SK-N-SH (cell line): ENCODE results near the gene HAAO. TPM values are rescaled to one million over a fixed set of nuclear protein-coding genes. Genes with fewer than 3 reads are reported as not detected.
A peak's percentile ranks its signal among the peaks of the same experiment; 100 is the strongest.

ENCODE experiments used
- ELF1 ChIP-seq: IDR thresholded peaks from 2 replicates; pipeline ENCODE4 v1.4.0; 2012
- EP300 ChIP-seq, 2 experiments: IDR thresholded peaks; 2 replicates each; pipeline versions ENCODE4 v1.4.0 to v1.6.1; 2012; ENCODE audit warnings: borderline replicate concordance in 1 of 2, low read depth in 1 of 2, low read length in 1 of 2
- EZH2phosphoT487 ChIP-seq: fragments of 200-600 bp; sonication (generic); IDR thresholded peaks from 2 replicates; pipeline ENCODE4 v1.6.1; 2017; ENCODE audit warnings: low read depth, mixed run types, mild to moderate bottlenecking, antibody characterized with exemption, moderate library complexity, borderline replicate concordance
- FOSL2 ChIP-seq: IDR thresholded peaks from 2 replicates; pipeline ENCODE4 v1.4.0; 2012; ENCODE audit warnings: low read depth, mild to moderate bottlenecking, moderate library complexity, borderline replicate concordance
- FOXJ3 ChIP-seq: sonication (generic); formaldehyde crosslinking; IDR thresholded peaks from 2 replicates; pipeline ENCODE4 v1.5.1; 2020; ENCODE audit warnings: mild to moderate bottlenecking, missing genetic modification reagents
- GABPA ChIP-seq: IDR thresholded peaks from 2 replicates; pipeline ENCODE4 v1.4.0; 2012; ENCODE audit warnings: low read depth, mild to moderate bottlenecking
- MEF2A ChIP-seq: IDR thresholded peaks from 2 replicates; pipeline ENCODE4 v1.4.0; 2012; ENCODE audit warnings: low read depth, borderline replicate concordance
- MXI1 ChIP-seq: IDR thresholded peaks from 2 replicates; pipeline ENCODE4 v1.6.1; 2012; ENCODE audit warnings: mild to moderate bottlenecking, low read depth, low read length, improper control_type of control experiment
- NFIC ChIP-seq: IDR thresholded peaks from 2 replicates; pipeline ENCODE4 v1.4.0; 2012; ENCODE audit warnings: borderline replicate concordance
- NRF1 ChIP-seq: IDR thresholded peaks from 2 replicates; pipeline ENCODE4 v1.6.1; 2012; ENCODE audit warnings: low read depth, mild to moderate bottlenecking, low read length
- PBX3 ChIP-seq: IDR thresholded peaks from 2 replicates; pipeline ENCODE4; 2012
- RAD21 ChIP-seq: IDR thresholded peaks from 2 replicates; pipeline ENCODE4 v1.6.1; 2012; ENCODE audit warnings: mild to moderate bottlenecking, low read length
- RCOR1 ChIP-seq: fragments of 150-350 bp; IDR thresholded peaks from 2 replicates; pipeline ENCODE4 v1.6.1; 2017; ENCODE audit warnings: antibody characterized with exemption, low read length
- RXRA ChIP-seq: IDR thresholded peaks from 2 replicates; pipeline ENCODE4 v1.4.0; 2012; ENCODE audit warnings: low read depth, mild to moderate bottlenecking, borderline replicate concordance
- SIN3A ChIP-seq: IDR thresholded peaks from 2 replicates; pipeline ENCODE4 v1.6.1; 2012; ENCODE audit warnings: low read depth, mild to moderate bottlenecking, low read length, moderate library complexity, borderline replicate concordance
- TCF12 ChIP-seq: IDR thresholded peaks from 2 replicates; pipeline ENCODE4 v1.4.0; 2012
- USF2 ChIP-seq: fragments of 150-350 bp; IDR thresholded peaks from 2 replicates; pipeline ENCODE4 v1.6.1; 2017; ENCODE audit warnings: antibody characterized with exemption, low read length, low read depth, borderline replicate concordance
- polyA plus RNA-seq, 3 experiments: library from polyadenylated mRNA; depleted of rRNA; stranded (reverse); fragments of >200 nt; gene quantifications; 2 replicates each; pipeline ENCODE4 v1.2.3, GENCODE V29; 2012
- TF ChIP-seq, protein P1 (sequence below): fragments of 150-350 bp; IDR thresholded peaks from 2 replicates; pipeline ENCODE4 v1.6.1; 2016; ENCODE audit warnings: mild to moderate bottlenecking, low read depth, low read length
- TF ChIP-seq, protein P2 (sequence below): IDR thresholded peaks from 2 replicates; pipeline ENCODE4 v1.6.1; 2012; ENCODE audit warnings: mild to moderate bottlenecking, low read depth, low read length, moderate library complexity
- TF ChIP-seq, protein P3 (sequence below): IDR thresholded peaks from 2 replicates; pipeline ENCODE4 v1.4.0; 2012; ENCODE audit warnings: low read depth

HAAO gene
- polyA plus RNA-seq, 1 of the 3 experiments (the other 2 are of a cell fraction): not detected

- TF ChIP-seq MEF2A (no peak), RCOR1 (0 out of 2 replicates have a peak, but pooled peaks have one; percentile 26), NFIC (no peak), USF2 (no peak), MXI1 (peak; percentile 59; the same call in 1 of the 2 replicates), SIN3A (no peak), GABPA (no peak), EZH2phosphoT487 (no peak), NRF1 (no peak), FOXJ3 (CRISPR knock-in tag) (no peak), FOSL2 (no peak), EP300 (IDR thresholded peaks at IDR 0.05; ENCODE audit: borderline replicate concordance in 1 of 2, low read depth in 1 of 2, low read length in 1 of 2) (no peak), RXRA (no peak), PBX3 (no peak), TCF12 (no peak), ELF1 (no peak), RAD21 (peak; percentile 96)
- TF ChIP-seq, protein P1, sequence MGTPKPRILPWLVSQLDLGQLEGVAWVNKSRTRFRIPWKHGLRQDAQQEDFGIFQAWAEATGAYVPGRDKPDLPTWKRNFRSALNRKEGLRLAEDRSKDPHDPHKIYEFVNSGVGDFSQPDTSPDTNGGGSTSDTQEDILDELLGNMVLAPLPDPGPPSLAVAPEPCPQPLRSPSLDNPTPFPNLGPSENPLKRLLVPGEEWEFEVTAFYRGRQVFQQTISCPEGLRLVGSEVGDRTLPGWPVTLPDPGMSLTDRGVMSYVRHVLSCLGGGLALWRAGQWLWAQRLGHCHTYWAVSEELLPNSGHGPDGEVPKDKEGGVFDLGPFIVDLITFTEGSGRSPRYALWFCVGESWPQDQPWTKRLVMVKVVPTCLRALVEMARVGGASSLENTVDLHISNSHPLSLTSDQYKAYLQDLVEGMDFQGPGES: no peak
- TF ChIP-seq, protein P2, sequence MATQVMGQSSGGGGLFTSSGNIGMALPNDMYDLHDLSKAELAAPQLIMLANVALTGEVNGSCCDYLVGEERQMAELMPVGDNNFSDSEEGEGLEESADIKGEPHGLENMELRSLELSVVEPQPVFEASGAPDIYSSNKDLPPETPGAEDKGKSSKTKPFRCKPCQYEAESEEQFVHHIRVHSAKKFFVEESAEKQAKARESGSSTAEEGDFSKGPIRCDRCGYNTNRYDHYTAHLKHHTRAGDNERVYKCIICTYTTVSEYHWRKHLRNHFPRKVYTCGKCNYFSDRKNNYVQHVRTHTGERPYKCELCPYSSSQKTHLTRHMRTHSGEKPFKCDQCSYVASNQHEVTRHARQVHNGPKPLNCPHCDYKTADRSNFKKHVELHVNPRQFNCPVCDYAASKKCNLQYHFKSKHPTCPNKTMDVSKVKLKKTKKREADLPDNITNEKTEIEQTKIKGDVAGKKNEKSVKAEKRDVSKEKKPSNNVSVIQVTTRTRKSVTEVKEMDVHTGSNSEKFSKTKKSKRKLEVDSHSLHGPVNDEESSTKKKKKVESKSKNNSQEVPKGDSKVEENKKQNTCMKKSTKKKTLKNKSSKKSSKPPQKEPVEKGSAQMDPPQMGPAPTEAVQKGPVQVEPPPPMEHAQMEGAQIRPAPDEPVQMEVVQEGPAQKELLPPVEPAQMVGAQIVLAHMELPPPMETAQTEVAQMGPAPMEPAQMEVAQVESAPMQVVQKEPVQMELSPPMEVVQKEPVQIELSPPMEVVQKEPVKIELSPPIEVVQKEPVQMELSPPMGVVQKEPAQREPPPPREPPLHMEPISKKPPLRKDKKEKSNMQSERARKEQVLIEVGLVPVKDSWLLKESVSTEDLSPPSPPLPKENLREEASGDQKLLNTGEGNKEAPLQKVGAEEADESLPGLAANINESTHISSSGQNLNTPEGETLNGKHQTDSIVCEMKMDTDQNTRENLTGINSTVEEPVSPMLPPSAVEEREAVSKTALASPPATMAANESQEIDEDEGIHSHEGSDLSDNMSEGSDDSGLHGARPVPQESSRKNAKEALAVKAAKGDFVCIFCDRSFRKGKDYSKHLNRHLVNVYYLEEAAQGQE: no peak
- TF ChIP-seq, protein P3, sequence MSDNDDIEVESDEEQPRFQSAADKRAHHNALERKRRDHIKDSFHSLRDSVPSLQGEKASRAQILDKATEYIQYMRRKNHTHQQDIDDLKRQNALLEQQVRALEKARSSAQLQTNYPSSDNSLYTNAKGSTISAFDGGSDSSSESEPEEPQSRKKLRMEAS: 0 out of 2 replicates have a peak, but pooled peaks have one; percentile 18
Observed at GRCh38 chr2:42827647-42828486, 35.5 kb upstream of the HAAO start (continued).
